ENCODE results near the gene SPAG9. TPM values are rescaled to one million over a fixed set of nuclear protein-coding genes. Genes with fewer than 3 reads are reported as not detected.

The SPAG9 gene, protein sequence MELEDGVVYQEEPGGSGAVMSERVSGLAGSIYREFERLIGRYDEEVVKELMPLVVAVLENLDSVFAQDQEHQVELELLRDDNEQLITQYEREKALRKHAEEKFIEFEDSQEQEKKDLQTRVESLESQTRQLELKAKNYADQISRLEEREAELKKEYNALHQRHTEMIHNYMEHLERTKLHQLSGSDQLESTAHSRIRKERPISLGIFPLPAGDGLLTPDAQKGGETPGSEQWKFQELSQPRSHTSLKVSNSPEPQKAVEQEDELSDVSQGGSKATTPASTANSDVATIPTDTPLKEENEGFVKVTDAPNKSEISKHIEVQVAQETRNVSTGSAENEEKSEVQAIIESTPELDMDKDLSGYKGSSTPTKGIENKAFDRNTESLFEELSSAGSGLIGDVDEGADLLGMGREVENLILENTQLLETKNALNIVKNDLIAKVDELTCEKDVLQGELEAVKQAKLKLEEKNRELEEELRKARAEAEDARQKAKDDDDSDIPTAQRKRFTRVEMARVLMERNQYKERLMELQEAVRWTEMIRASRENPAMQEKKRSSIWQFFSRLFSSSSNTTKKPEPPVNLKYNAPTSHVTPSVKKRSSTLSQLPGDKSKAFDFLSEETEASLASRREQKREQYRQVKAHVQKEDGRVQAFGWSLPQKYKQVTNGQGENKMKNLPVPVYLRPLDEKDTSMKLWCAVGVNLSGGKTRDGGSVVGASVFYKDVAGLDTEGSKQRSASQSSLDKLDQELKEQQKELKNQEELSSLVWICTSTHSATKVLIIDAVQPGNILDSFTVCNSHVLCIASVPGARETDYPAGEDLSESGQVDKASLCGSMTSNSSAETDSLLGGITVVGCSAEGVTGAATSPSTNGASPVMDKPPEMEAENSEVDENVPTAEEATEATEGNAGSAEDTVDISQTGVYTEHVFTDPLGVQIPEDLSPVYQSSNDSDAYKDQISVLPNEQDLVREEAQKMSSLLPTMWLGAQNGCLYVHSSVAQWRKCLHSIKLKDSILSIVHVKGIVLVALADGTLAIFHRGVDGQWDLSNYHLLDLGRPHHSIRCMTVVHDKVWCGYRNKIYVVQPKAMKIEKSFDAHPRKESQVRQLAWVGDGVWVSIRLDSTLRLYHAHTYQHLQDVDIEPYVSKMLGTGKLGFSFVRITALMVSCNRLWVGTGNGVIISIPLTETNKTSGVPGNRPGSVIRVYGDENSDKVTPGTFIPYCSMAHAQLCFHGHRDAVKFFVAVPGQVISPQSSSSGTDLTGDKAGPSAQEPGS (N-terminal part only)
- total RNA-seq: 83.0 and 104 TPM in 2 replicates

DNA sequence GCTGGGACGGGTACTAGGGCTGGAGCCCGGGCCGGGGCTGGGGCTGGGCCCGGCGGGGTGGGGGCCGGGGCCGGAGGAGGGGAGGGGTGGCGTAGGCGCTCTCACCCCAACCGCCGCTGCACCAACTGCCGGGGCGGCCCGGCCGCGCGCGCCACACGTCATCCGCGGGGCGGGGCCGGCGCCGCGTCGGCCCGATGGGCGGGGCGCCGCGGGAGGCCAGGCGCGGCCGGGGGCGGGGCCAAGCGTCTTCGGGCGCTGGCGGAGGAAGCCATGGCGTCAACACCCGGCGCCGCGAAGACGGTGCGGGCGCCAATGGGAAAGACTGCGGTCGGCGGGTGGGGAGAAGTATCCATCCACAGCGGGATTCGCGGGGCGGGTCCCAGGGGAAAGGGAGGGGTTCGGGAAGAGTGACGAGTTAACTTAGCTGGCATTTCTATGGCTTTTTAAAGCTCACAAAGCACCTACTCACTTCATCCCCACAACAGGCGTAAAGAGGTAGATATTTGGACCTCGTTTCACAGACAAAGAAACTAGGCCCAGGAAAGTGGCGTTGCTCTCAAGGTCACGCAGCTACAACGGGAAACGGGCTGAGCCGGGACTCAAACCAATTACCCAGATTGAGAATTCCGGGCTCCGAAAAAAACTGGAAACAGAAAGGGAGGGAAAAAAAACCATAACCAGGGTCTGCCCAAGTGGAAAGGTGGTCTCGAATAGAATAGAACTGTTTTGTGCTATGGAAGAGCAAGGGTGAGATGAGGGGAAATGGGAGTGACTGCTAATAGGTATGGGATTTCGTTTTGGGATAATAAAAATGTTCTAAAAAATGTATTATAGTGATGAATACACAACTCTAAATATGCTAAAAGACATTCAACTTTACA is at the start of gene SPAG9:
Gene SPAG9 (minus strand): TSS at position 130 of the 881 bp plus-strand sequence. CDS start 212 bp downstream, outside the sequence.
- peak; percentile 97 to 98 for DNase-seq (ENCODE audit: low read depth in 2 of 2)

DNA sequence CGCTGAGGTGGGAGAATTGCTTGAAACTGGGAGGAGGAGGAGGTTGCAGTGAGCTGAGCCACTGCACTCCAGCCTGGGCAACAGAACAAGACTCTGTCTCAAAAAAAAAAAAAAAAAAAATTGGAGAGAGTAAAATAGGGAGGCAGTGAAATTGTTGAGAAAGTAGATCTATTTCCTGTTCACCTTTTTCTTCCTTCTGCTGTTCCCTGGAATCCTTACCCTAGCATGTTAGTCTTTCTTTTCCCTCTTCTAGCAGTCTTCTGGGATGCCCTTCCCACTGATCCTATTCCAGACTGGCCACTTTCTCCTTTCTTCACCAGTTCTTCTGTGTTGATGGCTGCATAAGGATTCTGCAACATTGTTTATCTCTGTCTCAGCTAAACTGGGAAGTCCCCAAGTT is 48.7 kb upstream of the SPAG9 start:
- no peak for DNase-seq (ENCODE audit: low read depth in 2 of 2)

DNA sequence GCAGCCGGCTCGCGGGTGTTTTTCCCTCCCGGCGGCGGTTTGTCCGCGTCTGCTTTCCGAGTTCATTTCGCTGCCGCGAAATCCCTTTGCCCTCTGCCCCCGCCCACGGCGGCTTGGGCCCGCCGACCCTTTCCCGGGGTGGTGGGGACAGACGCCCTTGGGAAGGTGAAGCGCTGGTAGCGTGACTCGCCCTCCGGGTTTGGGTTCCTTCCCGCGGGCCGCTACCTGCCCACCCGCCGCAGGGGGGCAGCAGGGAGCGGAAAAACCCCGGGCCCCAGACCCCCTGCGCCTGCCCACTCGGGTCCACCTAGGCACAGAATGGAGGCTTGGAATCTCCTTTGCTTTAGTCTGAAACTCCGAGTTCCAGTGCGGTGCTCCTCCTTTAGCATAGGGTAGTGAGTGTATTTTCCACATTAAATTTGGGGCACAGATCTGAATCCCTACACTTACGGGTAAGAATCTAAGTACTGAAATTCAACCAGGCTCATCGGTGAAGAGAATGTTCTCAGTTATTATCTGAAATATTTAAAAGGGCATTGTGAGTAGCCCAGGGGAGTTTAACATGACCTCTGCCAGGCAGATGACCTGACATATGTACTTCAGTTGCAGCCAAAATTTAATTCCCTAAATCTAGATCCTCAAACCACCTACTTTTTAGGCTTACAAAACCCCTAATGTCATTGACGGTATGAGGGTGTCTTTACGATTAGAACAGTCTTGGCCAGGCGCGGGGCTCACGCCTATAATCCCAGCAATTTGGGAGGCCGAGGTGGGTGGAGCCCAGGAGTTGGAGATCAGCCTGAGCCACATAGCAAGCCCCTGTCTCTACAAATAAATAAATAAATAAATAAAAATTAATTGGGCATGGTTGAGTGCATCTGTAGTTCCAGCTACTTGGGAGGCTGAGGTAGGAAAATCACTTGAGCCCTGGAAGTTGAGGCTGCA is 46.6 kb upstream of the SPAG9 start:
- peak; percentile 41 to 59 for DNase-seq (ENCODE audit: low read depth in 2 of 2)

DNA sequence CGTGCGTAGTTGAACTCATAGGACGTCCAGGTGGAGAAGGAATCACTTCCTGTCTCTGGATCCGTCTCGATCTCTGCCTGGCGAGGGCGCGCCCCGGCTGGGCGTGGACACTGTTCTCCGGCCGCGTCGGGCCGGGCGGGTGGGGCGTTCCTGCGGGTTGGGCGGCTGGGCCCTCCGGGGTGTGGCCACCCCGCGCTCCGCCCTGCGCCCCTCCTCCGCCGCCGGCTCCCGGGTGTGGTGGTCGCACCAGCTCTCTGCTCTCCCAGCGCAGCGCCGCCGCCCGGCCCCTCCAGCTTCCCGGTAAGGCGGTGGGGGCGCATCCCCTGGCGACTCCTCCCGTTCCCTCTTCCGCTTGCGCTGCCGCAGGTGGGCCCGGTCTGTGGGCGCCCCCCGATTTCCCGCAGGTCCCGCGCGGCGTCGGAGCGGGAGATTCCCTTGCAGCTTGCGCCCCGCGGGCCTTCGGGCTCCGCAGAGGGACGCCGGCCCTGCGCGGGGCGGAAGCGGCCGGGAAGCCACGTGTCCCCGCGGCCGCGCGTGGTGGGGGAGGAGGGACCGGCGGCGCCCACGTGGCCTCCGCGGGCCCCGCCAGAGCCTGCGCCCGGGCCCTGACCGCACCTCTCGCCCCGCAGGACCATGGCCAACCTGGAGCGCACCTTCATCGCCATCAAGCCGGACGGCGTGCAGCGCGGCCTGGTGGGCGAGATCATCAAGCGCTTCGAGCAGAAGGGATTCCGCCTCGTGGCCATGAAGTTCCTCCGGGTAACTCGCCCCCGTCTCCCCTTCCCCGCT is 45.7 kb upstream of the SPAG9 start, which contains the start of gene NME2:
Gene NME2 (plus strand): TSS at position 214 of the 789 bp plus-strand sequence. CDS start 420 bp downstream, at position 634.
- peak; percentile 85 to 87 for DNase-seq (ENCODE audit: low read depth in 2 of 2)

DNA sequence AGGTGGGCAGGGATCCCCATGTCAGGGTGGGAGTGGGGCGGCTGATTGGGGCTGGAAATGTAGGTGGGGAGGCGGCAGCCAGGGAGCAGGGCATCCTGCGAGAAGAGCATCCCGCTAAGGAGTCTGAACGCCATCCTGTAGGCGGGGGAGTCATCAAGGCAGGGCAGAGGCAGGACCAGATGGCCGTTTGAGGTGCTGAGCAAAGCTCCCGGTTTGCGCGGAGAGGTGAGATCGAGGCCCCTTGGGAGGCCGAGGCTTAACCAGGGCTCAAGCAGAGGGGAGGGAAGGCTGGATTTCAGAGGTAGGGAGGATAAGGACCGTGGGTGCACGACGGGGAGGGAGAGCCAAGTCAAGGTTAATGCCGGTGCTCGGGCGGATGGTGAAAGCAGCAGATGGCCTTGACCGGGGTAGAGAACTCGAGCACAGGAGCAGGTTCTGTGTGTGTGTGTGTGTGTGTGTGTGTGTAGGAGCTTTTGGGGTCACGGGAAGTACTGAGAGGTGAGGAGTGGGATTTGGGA is 45.1 kb upstream of the SPAG9 start:
- no peak for DNase-seq (ENCODE audit: low read depth in 2 of 2)

DNA sequence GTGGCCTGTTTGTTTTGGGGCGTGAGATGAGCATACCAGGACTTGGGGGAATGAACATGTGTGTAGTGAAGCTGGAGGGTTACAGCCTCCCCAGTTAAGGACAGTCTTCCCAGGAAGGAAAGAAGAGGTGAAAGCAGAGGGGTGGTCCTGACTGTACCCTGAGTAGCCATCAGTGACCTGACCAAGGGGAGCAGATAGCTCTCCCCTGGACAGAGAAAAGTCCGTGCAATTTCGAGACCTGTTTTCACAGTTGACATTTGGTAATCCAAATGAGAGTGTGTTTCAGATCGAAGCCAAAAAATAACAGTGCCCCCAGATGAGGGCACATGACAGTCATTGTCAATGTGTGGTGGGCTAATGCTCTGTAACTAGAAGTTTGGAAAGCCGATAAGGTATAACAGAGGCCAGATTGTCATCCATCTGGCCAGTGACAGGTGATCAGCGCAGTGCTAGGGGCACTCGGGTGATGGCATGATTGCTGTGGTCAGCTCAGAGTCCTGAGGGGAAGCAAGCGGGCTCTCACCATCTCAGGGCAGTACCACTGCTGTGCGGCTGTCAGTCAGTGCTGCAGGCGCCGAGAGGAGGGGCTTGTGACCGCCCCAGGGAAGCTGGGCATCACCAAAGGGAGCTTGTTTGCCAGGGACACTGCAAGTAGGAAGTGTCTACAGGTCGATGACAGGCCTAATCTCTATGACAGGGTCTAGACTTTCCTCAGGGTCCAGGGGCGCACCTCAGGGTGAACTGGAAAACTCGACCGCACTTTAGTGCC is 44.4 kb upstream of the SPAG9 start:
- peak in 1 of 2 donors; percentile 7 for DNase-seq (ENCODE audit: low read depth in 2 of 2)

DNA sequence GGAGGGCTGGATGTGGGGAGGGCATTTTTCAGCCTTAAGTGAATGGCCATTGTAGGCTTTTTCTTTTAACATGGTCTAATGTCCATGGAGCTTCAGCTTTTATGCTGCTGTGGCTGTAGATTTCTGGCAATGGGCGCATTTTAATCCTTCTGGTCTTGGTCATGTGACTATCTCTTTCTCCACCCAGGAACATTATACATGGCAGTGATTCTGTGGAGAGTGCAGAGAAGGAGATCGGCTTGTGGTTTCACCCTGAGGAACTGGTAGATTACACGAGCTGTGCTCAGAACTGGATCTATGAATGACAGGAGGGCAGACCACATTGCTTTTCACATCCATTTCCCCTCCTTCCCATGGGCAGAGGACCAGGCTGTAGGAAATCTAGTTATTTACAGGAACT is 40.9 kb upstream of the SPAG9 start:
- no peak for DNase-seq (ENCODE audit: low read depth in 2 of 2)

DNA sequence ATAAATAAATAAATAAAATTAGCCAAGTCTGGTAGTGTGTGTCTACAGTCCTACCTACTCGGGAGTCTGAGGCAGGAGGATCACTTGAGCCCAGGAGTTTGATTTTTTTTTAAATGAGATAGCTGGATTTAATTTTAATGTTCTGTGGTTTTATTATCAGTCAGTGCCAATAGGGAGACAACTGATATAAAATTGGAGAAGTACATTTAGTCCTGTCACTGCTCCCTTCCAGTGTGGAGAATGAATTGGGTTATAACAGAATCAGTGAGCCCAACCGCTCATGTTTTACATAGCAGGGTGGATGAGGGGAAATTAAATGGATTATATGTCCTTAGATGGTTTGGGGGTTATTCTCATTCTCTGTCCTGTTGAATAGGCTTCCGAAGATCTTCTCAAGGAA is 38.9 kb upstream of the SPAG9 start:
- DNase-seq (ENCODE audit: low read depth in 2 of 2): no peak

DNA sequence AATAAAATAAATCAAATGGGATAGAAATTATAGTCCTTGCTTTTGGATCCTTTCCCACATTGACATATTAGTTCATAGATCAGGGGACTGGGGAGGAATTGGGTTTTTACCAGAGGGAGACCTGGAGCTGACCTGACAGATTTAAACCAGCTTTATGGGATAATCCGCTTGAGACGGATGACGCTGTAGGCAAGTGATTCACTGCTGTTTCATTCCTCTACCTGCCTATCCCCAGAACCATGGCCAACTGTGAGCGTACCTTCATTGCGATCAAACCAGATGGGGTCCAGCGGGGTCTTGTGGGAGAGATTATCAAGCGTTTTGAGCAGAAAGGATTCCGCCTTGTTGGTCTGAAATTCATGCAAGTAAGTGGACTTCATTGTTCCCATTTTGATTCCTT is 34.7 kb upstream of the SPAG9 start:
- no peak for DNase-seq (ENCODE audit: low read depth in 2 of 2)

DNA sequence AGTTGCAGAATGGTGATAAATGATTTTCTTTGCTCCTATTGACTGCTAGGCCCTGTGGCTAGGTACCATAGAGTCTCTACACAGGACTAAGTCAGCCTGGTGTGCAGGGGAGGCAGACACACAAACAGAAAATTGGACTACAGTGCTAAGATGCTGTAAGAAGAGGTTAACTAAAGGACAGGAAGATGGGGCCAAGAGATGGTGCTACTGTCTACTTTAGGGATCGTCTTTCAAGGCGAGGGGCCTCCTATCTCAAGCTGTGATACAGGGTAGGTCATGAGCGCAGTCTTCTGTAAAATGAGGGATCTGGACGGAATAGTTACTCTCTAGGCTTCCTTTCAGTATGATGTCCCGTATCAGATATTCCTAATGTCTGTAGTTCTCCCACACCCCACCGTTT is 33.5 kb upstream of the SPAG9 start:
- DNase-seq (ENCODE audit: low read depth in 2 of 2): peak; percentile 8 to 20

DNA sequence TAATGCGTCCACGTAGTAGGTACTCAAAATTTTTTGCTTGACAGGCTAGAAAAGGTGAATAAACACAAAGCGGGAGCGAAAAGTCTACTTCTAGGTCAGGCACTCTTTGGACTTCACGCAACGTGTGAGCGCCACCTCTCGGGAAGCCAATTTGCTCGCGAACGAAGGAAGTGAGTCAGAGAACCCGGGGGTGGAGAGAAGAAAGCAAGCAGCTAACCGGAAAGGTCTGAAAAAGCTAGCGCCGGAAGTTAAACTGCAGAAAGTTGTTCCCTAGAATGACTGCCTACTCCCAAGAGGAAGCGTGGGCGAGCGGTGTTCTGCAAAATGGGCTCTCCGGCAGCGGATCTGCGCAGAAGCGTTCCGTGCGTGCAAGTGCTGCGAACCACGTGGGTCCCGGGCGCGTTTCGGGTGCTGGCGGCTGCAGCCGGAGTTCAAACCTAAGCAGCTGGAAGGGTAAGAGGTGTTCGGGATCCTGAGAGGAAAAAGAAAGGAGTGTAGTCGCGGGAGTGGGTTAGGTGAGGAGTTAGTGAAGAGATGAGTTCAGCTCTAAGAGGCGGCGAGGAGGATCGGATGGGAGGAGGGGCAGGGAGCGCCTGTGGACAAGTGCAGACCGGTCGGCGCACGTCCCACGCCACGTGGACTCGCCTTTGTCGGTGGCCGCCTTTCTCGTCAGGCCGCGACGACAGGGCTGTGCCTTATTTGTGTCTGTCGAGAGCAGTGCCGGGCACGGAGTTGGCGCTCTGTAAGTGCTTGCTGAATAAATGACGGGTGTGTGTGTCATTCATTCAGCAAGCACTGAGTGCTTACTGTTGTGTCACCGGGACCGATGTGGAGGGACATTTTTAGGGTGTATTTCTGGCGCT is 32.8 kb upstream of the SPAG9 start, which contains the start of gene NME1:
Gene NME1 (plus strand): TSS at position 350 of the 863 bp plus-strand sequence. CDS start 2,096 bp downstream, outside the sequence.
- DNase-seq (ENCODE audit: low read depth in 2 of 2): peak; percentile 100

DNA sequence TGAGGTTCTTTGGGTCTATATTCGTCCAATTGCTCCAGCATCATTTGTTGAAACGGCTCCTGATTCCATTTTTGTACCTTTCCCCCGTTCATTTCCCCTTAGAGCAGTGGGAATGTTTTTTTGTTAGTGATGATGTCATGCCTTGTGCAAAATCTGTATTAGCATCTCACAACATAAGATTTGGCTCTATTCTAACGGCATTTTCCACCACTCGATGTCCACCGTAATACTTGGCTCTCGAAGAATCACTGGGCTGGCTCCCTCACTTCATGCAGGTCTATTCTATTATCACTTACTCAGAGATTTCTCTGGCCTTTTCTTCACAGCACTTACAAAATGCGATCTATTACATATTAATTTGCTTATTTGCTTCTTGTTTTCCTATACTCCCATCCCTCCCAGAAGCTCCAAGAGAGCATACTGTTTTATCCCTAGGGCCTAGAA is 32.1 kb upstream of the SPAG9 start:
- DNase-seq (ENCODE audit: low read depth in 2 of 2): peak; percentile 35 to 46

DNA sequence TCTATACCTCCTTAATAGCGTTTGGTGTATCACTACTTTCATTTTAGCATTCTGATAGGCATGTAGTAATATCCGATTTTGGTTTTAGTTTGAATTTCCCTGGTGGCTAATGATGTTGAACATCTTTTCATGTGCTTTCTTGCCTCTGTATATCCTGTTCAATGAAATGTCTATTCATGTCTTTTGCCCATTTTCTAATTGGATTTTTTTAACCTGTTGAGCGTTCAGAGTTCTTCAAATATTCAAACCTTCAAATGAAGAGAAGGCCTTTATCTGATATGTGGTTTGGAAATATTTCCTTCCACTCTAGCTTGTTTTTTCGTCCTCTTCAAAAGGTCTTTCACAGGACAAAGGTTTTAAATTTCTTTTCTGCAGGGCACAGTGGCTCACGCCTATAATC is 30.3 kb upstream of the SPAG9 start:
- DNase-seq (ENCODE audit: low read depth in 2 of 2): no peak

DNA sequence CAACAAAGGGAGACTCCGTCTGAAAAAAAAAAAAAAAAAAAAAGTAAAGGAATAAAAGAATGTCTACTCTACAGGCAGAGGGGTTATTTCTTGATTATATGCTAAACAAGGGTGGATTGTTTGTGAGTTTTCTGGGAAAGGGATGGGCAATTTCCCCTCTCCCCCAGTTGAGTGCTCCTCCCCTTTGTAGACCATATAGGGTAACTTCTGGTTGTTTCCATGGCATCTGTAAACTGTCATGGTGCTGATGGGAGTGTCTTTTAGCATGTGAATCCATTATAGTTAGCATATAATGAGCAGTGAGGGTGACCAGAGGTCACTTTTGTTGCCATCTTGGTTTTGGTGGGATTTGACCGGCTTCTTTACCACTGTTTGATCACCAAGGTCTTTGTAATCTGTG is 28.5 kb upstream of the SPAG9 start:
- no peak for DNase-seq (ENCODE audit: low read depth in 2 of 2)

DNA sequence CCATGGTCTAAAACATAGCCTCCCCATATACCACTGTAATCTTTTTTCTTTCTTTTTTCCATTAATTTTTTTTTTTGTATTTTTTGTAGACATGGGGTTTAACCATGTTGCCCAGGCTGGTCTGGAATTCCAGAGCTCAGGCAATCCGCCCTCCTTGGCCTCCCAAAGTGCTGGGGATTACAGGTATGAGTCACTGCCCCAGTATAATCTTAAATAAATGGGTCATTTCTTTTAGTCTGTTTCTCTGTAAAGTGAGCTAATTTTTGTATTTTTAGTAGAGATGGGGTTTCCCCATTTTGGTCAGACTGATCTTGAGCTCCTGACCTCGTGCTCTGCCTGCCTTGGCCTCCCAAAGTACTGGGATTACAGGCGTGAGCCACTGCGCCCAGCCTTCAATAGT is 27.0 kb upstream of the SPAG9 start:
- no peak for DNase-seq (ENCODE audit: low read depth in 2 of 2)

DNA sequence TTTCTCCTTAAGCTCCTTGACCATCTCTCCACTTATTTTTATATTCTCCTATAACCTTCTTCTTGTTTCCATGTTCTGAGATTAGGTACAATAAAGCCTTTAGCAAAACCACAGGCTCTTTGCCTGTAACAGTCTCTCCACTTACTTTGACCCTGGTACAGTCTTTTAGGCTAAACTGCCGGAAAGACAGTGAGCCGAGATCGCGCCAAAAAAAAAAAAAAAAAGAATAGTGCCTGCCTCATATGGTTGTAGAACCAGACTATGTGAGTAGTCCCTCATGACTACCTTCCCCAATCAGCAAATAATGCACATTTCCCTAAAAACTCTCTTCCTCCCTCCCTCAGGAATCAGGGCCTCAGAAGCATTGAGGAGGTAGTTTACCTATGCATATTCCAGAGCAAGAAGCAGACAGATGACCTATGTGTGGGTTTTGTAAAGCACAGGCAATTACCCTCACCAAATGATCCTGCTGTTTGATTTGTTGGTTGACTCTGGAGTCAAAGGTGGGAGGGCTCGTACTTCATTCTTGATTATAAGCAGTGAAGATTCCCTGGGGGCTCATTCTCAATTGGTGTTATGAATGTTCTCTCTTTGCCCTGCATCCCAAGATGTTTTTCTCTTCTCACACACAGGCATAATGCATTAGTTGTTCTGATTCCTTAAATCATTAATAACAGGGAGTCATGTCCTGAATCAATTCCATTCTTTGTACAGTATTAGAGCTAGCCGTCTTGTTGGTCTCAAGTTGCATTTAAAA is 23.8 kb upstream of the SPAG9 start:
- DNase-seq (ENCODE audit: low read depth in 2 of 2): no peak
